ENCODE data around the gene MAPK8IP2.

The MAPK8IP2 gene

DNA sequence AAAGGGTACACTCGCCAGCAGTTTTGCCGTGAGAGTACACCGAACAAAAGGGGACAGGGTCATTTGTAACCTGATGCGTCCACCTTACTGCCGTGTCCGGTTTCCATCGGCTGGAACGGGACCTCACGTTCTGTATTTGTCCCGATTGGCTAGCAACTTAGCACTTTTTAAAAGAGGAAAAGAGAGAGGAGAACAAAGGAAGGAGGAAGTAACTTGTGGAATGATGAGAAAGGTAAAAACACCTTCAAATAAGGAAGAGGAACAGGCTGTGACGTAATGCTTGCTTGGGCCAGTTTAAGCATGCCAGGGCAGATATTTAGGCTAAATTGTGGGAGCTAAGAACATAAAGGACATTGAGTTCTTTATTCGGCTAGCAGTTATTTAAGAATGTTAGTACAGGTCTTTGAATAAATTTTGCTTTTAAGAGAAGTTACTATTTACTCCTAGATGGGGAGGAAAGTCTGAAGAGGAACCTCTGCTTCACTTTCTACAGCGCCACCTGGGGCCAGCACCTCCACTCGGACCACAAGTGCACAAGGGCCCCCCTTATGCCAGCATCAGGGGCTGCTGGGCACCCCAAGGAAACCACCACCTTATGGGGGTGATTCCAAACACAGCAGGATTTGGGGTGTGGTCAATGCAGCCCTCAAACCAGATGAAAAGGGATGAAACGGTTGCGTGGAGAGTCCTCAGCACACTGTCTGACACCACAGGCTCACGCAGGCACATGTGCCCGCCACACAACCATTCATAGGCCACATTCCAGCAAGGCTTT lies 21.5 kb downstream of the MAPK8IP2 start:
- H3K27me3 ChIP-seq (ENCODE audit: low read length): no peaks in the 10 kb centered on the region
- no peaks in the 10 kb centered on the region for H3K9me2 ChIP-seq (replicated peaks; ENCODE audit: insufficient read depth, low read length)
- H4K20me1 ChIP-seq (ENCODE audit: low read depth, low read length): no peaks in the 10 kb centered on the region
- H3K9ac ChIP-seq (ENCODE audit: low read length): peak overlapping the region; percentile 52
- H3K4me3 ChIP-seq (ENCODE audit: insufficient read depth, low read length, poor library complexity, severe bottlenecking): peak overlapping the region; percentile 50
- H3K36me3 ChIP-seq (ENCODE audit: low read length): no peaks in the 10 kb centered on the region
- H2AFZ ChIP-seq (ENCODE audit: low read depth, low read length, severe bottlenecking): peak overlapping the region; percentile 90
- peak overlapping the region; percentile 85 for H3K27ac ChIP-seq (ENCODE audit: low read depth, low read length)
- H3K79me2 ChIP-seq (ENCODE audit: insufficient read depth, low read length): no peaks in the 10 kb centered on the region; the same call in 1 of the 2 replicates
- H3F3A ChIP-seq (ENCODE audit: insufficient read depth): peaks cover 18% of the 10 kb centered on the region
- peak overlapping the region; percentile 95 for H3K4me2 ChIP-seq (ENCODE audit: low read depth, low read length, poor library complexity, severe bottlenecking)
- no peaks in the 10 kb centered on the region for H3K9me3 ChIP-seq (ENCODE audit: insufficient read depth, low read length)
- TF ChIP-seq EZH2phosphoT487 (conservative IDR thresholded peaks at IDR 0.05; ENCODE audit: low read length): no peak
- TF ChIP-seq, protein P1, sequence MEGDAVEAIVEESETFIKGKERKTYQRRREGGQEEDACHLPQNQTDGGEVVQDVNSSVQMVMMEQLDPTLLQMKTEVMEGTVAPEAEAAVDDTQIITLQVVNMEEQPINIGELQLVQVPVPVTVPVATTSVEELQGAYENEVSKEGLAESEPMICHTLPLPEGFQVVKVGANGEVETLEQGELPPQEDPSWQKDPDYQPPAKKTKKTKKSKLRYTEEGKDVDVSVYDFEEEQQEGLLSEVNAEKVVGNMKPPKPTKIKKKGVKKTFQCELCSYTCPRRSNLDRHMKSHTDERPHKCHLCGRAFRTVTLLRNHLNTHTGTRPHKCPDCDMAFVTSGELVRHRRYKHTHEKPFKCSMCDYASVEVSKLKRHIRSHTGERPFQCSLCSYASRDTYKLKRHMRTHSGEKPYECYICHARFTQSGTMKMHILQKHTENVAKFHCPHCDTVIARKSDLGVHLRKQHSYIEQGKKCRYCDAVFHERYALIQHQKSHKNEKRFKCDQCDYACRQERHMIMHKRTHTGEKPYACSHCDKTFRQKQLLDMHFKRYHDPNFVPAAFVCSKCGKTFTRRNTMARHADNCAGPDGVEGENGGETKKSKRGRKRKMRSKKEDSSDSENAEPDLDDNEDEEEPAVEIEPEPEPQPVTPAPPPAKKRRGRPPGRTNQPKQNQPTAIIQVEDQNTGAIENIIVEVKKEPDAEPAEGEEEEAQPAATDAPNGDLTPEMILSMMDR (IDR thresholded peaks at IDR 0.05; ENCODE audit: insufficient read depth, low read length, poor library complexity, severe bottlenecking): peak; percentile 75

DNA sequence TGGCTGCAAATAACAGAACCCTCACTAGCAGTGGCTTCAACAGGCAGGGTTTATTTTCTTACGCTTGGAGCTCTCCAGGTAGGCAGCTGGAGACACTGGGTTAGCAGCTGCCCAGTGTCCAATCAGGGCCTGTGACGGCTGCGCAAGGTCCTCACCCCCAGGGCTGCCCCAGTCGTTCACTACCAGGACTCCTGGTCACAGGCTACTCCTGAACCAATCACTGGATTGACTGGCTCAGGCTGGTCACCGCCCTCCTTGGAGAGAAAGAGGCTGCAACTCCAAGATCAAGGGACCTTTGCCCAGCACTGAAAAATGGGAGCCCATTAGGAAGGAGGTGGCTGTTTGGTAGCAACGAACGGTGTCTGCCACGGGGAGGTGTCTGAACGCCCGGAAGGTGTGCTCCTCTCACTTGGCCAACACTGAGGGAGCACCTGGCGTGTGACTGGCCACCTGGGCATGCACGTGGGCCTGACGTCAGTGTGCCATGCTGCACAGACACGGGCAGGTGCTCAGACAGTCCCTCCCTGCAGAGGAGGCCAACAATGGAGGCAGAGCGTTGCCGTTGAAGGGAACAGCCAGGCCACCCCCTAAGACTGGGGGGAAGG lies 22.2 kb downstream of the MAPK8IP2 start:
- Histone ChIP-seq H3K9ac (ENCODE audit: low read length) (peak overlapping the region; percentile 52), H3K9me2 (replicated peaks; ENCODE audit: insufficient read depth, low read length) (no peaks in the 10 kb centered on the region), H2AFZ (ENCODE audit: low read depth, low read length, severe bottlenecking) (no peak overlapping the region), H3F3A (ENCODE audit: insufficient read depth) (peaks cover 18% of the 10 kb centered on the region), H3K9me3 (ENCODE audit: insufficient read depth, low read length) (no peaks in the 10 kb centered on the region), H3K4me2 (ENCODE audit: low read depth, low read length, poor library complexity, severe bottlenecking) (peak overlapping the region; percentile 95), H3K79me2 (ENCODE audit: insufficient read depth, low read length) (no peaks in the 10 kb centered on the region; the same call in 1 of the 2 replicates), H3K27ac (ENCODE audit: low read depth, low read length) (peak overlapping the region; percentile 85), H3K36me3 (ENCODE audit: low read length) (no peaks in the 10 kb centered on the region), H3K27me3 (ENCODE audit: low read length) (no peaks in the 10 kb centered on the region), H3K4me3 (ENCODE audit: insufficient read depth, low read length, poor library complexity, severe bottlenecking) (no peak overlapping the region), H4K20me1 (ENCODE audit: low read depth, low read length) (no peaks in the 10 kb centered on the region)
- TF ChIP-seq, protein P1 (IDR thresholded peaks at IDR 0.05; ENCODE audit: insufficient read depth, low read length, poor library complexity, severe bottlenecking): no peak
- TF ChIP-seq EZH2phosphoT487 (conservative IDR thresholded peaks at IDR 0.05; ENCODE audit: low read length): no peak

DNA sequence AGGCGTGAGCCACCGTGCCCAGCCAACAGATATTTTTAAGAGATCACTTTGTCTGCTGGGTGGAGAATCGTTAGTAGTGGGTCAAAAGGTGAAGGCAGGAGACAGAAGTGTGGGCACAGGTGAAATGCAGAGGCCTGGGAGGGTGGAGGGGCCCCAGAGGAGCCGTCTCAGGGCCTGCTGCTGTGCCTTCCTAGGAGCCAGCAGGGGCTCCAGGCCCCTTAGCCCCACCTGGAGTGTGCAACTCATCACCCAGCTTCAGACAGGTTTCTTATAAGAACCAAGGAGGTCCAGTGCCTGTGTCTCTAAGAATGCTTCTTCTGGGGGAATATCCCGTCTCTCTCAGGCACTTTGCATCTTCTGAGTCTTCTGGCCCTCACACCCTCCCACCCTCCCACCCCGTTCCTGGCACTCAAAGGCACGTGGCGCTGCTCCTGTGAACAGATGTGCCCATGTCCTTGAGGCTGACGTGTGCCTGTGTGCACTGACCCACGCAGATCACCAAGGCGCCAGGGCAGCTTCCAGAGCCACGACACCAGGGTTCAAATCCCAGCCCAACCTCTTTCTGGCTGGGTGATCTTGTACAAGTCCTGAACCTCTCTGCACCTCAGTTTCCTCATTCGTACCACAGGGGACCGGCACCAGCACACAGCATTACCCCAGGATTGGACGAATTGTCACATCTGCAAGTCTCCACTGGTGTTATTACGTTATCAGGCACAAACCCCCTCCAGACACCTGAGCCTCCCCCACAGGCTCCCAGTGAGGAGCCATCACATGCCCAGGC lies 23.9 kb downstream of the MAPK8IP2 start:
- H3K27ac ChIP-seq (ENCODE audit: low read depth, low read length): no peak overlapping the region
- H3F3A ChIP-seq (ENCODE audit: insufficient read depth): peaks cover 18% of the 10 kb centered on the region

More for the DNA sequence above, 23.9 kb downstream of the MAPK8IP2 start:
- H2AFZ ChIP-seq (ENCODE audit: low read depth, low read length, severe bottlenecking): no peak overlapping the region
- no peaks in the 10 kb centered on the region for H4K20me1 ChIP-seq (ENCODE audit: low read depth, low read length)
- no peak overlapping the region for H3K4me2 ChIP-seq (ENCODE audit: low read depth, low read length, poor library complexity, severe bottlenecking)
- no peaks in the 10 kb centered on the region for H3K36me3 ChIP-seq (ENCODE audit: low read length)
- no peak overlapping the region for H3K4me3 ChIP-seq (ENCODE audit: insufficient read depth, low read length, poor library complexity, severe bottlenecking)
- H3K27me3 ChIP-seq (ENCODE audit: low read length): no peaks in the 10 kb centered on the region
- H3K79me2 ChIP-seq (ENCODE audit: insufficient read depth, low read length): no peaks in the 10 kb centered on the region; the same call in 1 of the 2 replicates
- H3K9me3 ChIP-seq (ENCODE audit: insufficient read depth, low read length): no peaks in the 10 kb centered on the region
- TF ChIP-seq, protein P1 (IDR thresholded peaks at IDR 0.05; ENCODE audit: insufficient read depth, low read length, poor library complexity, severe bottlenecking): no peak
- no peak for TF ChIP-seq EZH2phosphoT487 (conservative IDR thresholded peaks at IDR 0.05; ENCODE audit: low read length)
- no peaks in the 10 kb centered on the region for H3K9me2 ChIP-seq (replicated peaks; ENCODE audit: insufficient read depth, low read length)
- no peak overlapping the region for H3K9ac ChIP-seq (ENCODE audit: low read length)
